ENCODE measurements around the gene ICOS. TPM values are rescaled to one million over a fixed set of nuclear protein-coding genes. Genes with fewer than 3 reads are reported as not detected.

ICOS gene
- total RNA-seq, 4 donors from 2014 or later, result 0.94 to 1.2 TPM; not detected in 2

- H3K4me1 ChIP-seq, result no peaks in the 10 kb centered on the region
- H3K36me3 ChIP-seq, result no peaks in the 10 kb centered on the region
- no peaks in the 10 kb centered on the region for H3K9me3 ChIP-seq
- H3K27ac ChIP-seq, result no peak overlapping the region
- no peaks in the 10 kb centered on the region for H3K27me3 ChIP-seq
- H3K4me3 ChIP-seq, result no peak overlapping the region
- no peak for DNase-seq
- no peak for TF ChIP-seq POLR2A (IDR thresholded peaks at IDR 0.05)
- no peak for TF ChIP-seq CTCF (IDR thresholded peaks at IDR 0.05)
Measured at GRCh38 chr2:203989521-203989920, 53.0 kb downstream of the ICOS start.

GRCh38 chr2:203992509-203992908 is 55.9 kb downstream of the ICOS start:
- no peaks in the 10 kb centered on the region for H3K4me1 ChIP-seq
- no peak for TF ChIP-seq CTCF (IDR thresholded peaks at IDR 0.05)
- TF ChIP-seq POLR2A (IDR thresholded peaks at IDR 0.05), result no peak
- no peaks in the 10 kb centered on the region for H3K9me3 ChIP-seq
- no peaks in the 10 kb centered on the region for H3K36me3 ChIP-seq
- H3K4me3 ChIP-seq, result no peak overlapping the region
- no peaks in the 10 kb centered on the region for H3K27me3 ChIP-seq
- no peak overlapping the region for H3K27ac ChIP-seq
- no peak for DNase-seq

- no peak for DNase-seq
- Histone ChIP-seq H3K9me3 (no peaks in the 10 kb centered on the region), H3K36me3 (no peaks in the 10 kb centered on the region), H3K4me1 (no peaks in the 10 kb centered on the region), H3K27ac (no peak overlapping the region), H3K27me3 (no peaks in the 10 kb centered on the region), H3K4me3 (no peak overlapping the region)
- TF ChIP-seq CTCF (IDR thresholded peaks at IDR 0.05), result no peak
- TF ChIP-seq POLR2A (IDR thresholded peaks at IDR 0.05), result no peak
Measured at GRCh38 chr2:203993011-203993410, 56.4 kb downstream of the ICOS start.

GRCh38 chr2:203993560-203993959 is 57.0 kb downstream of the ICOS start:
- H3K4me3 ChIP-seq, result no peak overlapping the region

GRCh38 chr2:203994735-203995134 is 58.2 kb downstream of the ICOS start:
- Histone ChIP-seq H3K36me3 (no peaks in the 10 kb centered on the region), H3K9me3 (no peaks in the 10 kb centered on the region), H3K4me1 (no peaks in the 10 kb centered on the region), H3K4me3 (no peak overlapping the region), H3K27ac (no peak overlapping the region), H3K27me3 (no peaks in the 10 kb centered on the region)
- DNase-seq, result no peak
- TF ChIP-seq CTCF (IDR thresholded peaks at IDR 0.05) (no peak), POLR2A (IDR thresholded peaks at IDR 0.05) (no peak)

More at GRCh38 chr2:203993560-203993959, 57.0 kb downstream of the ICOS start:
- no peak for DNase-seq
- Histone ChIP-seq H3K27me3 (no peaks in the 10 kb centered on the region), H3K36me3 (no peaks in the 10 kb centered on the region), H3K27ac (no peak overlapping the region), H3K4me1 (no peaks in the 10 kb centered on the region), H3K9me3 (no peaks in the 10 kb centered on the region)
- no peak for TF ChIP-seq CTCF (IDR thresholded peaks at IDR 0.05)
- no peak for TF ChIP-seq POLR2A (IDR thresholded peaks at IDR 0.05)

GRCh38 chr2:203996692-203997091 is 60.1 kb downstream of the ICOS start:
- H3K4me1 ChIP-seq, result peaks cover 0 to 5% (median 0%) of the 10 kb centered on the region in 4 donors
- DNase-seq, result no peak
- H3K36me3 ChIP-seq, result no peaks in the 10 kb centered on the region
- no peak for TF ChIP-seq POLR2A (IDR thresholded peaks at IDR 0.05)
- no peak for TF ChIP-seq CTCF (IDR thresholded peaks at IDR 0.05)
- H3K27ac ChIP-seq, result no peak overlapping the region
- H3K4me3 ChIP-seq, result no peak overlapping the region
- no peaks in the 10 kb centered on the region for H3K27me3 ChIP-seq
- H3K9me3 ChIP-seq, result no peaks in the 10 kb centered on the region
